Gastrocnemius medialis (tissue), 4 donors: ENCODE data around the gene FCHSD2. TPM values are rescaled to one million over a fixed set of nuclear protein-coding genes. Genes with fewer than 3 reads are reported as not detected.

Experiments
- ATAC-seq, 2 donors: fragments of 150-250 bp; one replicate each; pipeline ENCODE4 v1.9.1; 2016
- DNase-seq, 2 donors: peaks; one replicate each; pipeline ENCODE4 v3.0.0-alpha.2; 2019
- H3K27ac ChIP-seq, 4 donors: fragments of 200-600 bp; sonication (generic); 1 replicate in 1 of 4; 2 replicates in 3 of 4; pipeline ENCODE4 v1.5.1; 2016 to 2018; ENCODE audit warnings: mild to moderate bottlenecking in 2 of 4, moderate library complexity in 1 of 4
- H3K27me3 ChIP-seq, 3 donors: fragments of 200-600 bp; sonication (generic) in 2 of 3; 1 replicate in 1 of 3; 2 replicates in 2 of 3; pipeline versions ENCODE4 v1.5.1 to v1.6.0; 2016 to 2019; ENCODE audit warnings: mild to moderate bottlenecking in 1 of 3, moderate library complexity in 1 of 3
- H3K36me3 ChIP-seq, 2 donors: fragments of 200-600 bp; sonication (generic) in 1 of 2; one replicate each; pipeline ENCODE4 v1.5.1; 2017 to 2018
- H3K4me1 ChIP-seq, 2 donors: fragments of 200-600 bp; sonication (generic) in 1 of 2; one replicate each; pipeline ENCODE4 v1.5.1; 2016 to 2017; ENCODE audit warnings: mild to moderate bottlenecking in 2 of 2
- H3K4me3 ChIP-seq, 4 donors: fragments of 200-600 bp; sonication (generic) in 3 of 4; 1 replicate in 1 of 4; 2 replicates in 3 of 4; pipeline ENCODE4 v1.5.1; 2016 to 2019; ENCODE audit warnings: mild to moderate bottlenecking in 2 of 4
- H3K9me3 ChIP-seq, 3 donors: fragments of 200-600 bp; sonication (generic) in 2 of 3; 1 replicate in 1 of 3; 2 replicates in 2 of 3; pipeline ENCODE4 v1.5.1; 2016 to 2019
- CTCF ChIP-seq, 5 experiments: fragments of 450-650 bp in 3 of 5; fragments of 200-600 bp in 2 of 5; sonication (generic) in 2 of 5; IDR thresholded peaks in 4 of 5; conservative IDR thresholded peaks in 1 of 5; 1 replicate in 4 of 5; 2 replicates in 1 of 5; pipeline ENCODE4 v1.5.1; 2016 to 2019; ENCODE audit warnings: antibody characterized with exemption in 5 of 5, mild to moderate bottlenecking in 3 of 5, moderate library complexity in 3 of 5
- POLR2A ChIP-seq, 2 donors: fragments of 450-650 bp; IDR thresholded peaks; one replicate each; pipeline ENCODE4 v1.6.1; 2017; ENCODE audit warnings: antibody characterized with exemption in 2 of 2, mild to moderate bottlenecking in 2 of 2, moderate library complexity in 2 of 2
- in situ Hi-C, 4 donors: fragments of 200-750 bp; cut with MboI; loops; one replicate each; pipeline versions ENCODE4 v1.15.0 to v1.8.0; 2017; ENCODE audit warnings: low sequenced_read_pairs in 4 of 4
- intact Hi-C: fragments of 100-400 bp; cut with DNase I; formaldehyde crosslinking; loops from one replicate; pipeline ENCODE4 v1.15.1; 2023; ENCODE audit warnings: low total_unique reads
- total RNA-seq, 4 donors: library from RNA; depleted of rRNA; stranded (reverse); fragments of >200 nt; gene quantifications; one replicate each; pipeline versions ENCODE4 v1.1.0 to v1.2.3, GENCODE V29; 2016

Gene FCHSD2
- total RNA-seq, 4 donors from 2014 or later: 5.6 to 10.0 (median 8.0) TPM

GRCh38 chr11:72838691-72839305 lies 303.3 kb downstream of the FCHSD2 start:
- intact Hi-C loops: loop anchor here (10.0 kb wide), 1 partner anchor 496 kb away; no protein-coding TSS in a partner anchor
- ATAC-seq (no peak), DNase-seq (no peak)
- H3K4me3 ChIP-seq: no peak overlapping the region
- H3K36me3 ChIP-seq: peaks cover 0 to 31% of the 10 kb centered on the region in 2 donors
- peak overlapping the region in 3 of 4 donors; percentile 7 to 85 (median 84) for H3K27ac ChIP-seq
- H3K4me1 ChIP-seq: peaks cover 17 to 55% of the 10 kb centered on the region in 2 donors
- no peaks in the 10 kb centered on the region for H3K9me3 ChIP-seq
- in situ Hi-C loops: loop anchor here (25.0 kb wide), 1 partner anchor 449 kb away; no protein-coding TSS in a partner anchor
- TF ChIP-seq POLR2A (IDR thresholded peaks at IDR 0.05): no peak
- no peak for TF ChIP-seq CTCF (IDR thresholded peaks at IDR 0.05 in 4 of 5, conservative IDR thresholded peaks at IDR 0.05 in 1 of 5)
- no peaks in the 10 kb centered on the region for H3K27me3 ChIP-seq

GRCh38 chr11:72836111-72836510 lies 306.0 kb downstream of the FCHSD2 start:
- peaks cover 37 to 59% of the 10 kb centered on the region in 2 donors for H3K4me1 ChIP-seq
- intact Hi-C loops (loop anchor here (10.0 kb wide), 1 partner anchor 499 kb away; no protein-coding TSS in a partner anchor), in situ Hi-C loops (loop anchor here (25.0 kb wide), 1 partner anchor 451 kb away; no protein-coding TSS in a partner anchor)
- H3K27me3 ChIP-seq: no peaks in the 10 kb centered on the region
- TF ChIP-seq CTCF (IDR thresholded peaks at IDR 0.05 in 4 of 5, conservative IDR thresholded peaks at IDR 0.05 in 1 of 5): no peak
- TF ChIP-seq POLR2A (IDR thresholded peaks at IDR 0.05): no peak
- peaks cover 0 to 28% of the 10 kb centered on the region in 2 donors for H3K36me3 ChIP-seq
- no peak overlapping the region for H3K4me3 ChIP-seq
- peak; percentile 11 to 23 for ATAC-seq
- DNase-seq: no peak
- peak overlapping the region; percentile 69 to 85 (median 80) for H3K27ac ChIP-seq
- no peaks in the 10 kb centered on the region for H3K9me3 ChIP-seq

- no peak overlapping the region for H3K4me3 ChIP-seq
These were observed 307.2 kb downstream of the FCHSD2 start for GRCh38 chr11:72834905-72835304.

GRCh38 chr11:72833811-72834493 lies 308.2 kb downstream of the FCHSD2 start:
- no peak for TF ChIP-seq POLR2A (IDR thresholded peaks at IDR 0.05)
- TF ChIP-seq CTCF (IDR thresholded peaks at IDR 0.05 in 4 of 5, conservative IDR thresholded peaks at IDR 0.05 in 1 of 5): no peak
- Histone ChIP-seq H3K36me3 (peaks cover 0 to 7% of the 10 kb centered on the region in 2 donors), H3K27me3 (no peaks in the 10 kb centered on the region), H3K4me1 (peaks cover 37 to 60% of the 10 kb centered on the region in 2 donors), H3K4me3 (no peak overlapping the region), H3K9me3 (no peaks in the 10 kb centered on the region), H3K27ac (peak overlapping the region; percentile 69 to 85 (median 80))
- intact Hi-C loops (loop anchor here (10.0 kb wide), 1 partner anchor 501 kb away; no protein-coding TSS in a partner anchor), in situ Hi-C loops (loop anchor here (5.0 to 25.0 kb wide), 3 partner anchors 343 to 453 kb away; no protein-coding TSS in a partner anchor)
- DNase-seq (peak in 1 of 2 donors; percentile 36), ATAC-seq (peak; percentile 25 to 37)

More at GRCh38 chr11:72834905-72835304, 307.2 kb downstream of the FCHSD2 start:
- in situ Hi-C loops (loop anchor here (5.0 to 25.0 kb wide), 3 partner anchors 342 to 452 kb away; no protein-coding TSS in a partner anchor), intact Hi-C loops (loop anchor here (10.0 kb wide), 1 partner anchor 500 kb away; no protein-coding TSS in a partner anchor)
- Histone ChIP-seq H3K4me1 (peaks cover 37 to 60% of the 10 kb centered on the region in 2 donors), H3K27ac (peak overlapping the region; percentile 69 to 85 (median 80)), H3K36me3 (peaks cover 0 to 16% of the 10 kb centered on the region in 2 donors), H3K9me3 (no peaks in the 10 kb centered on the region), H3K27me3 (no peaks in the 10 kb centered on the region)
- ATAC-seq (peak; percentile 6 to 13), DNase-seq (peak in 1 of 2 donors; percentile 36)
- TF ChIP-seq POLR2A (IDR thresholded peaks at IDR 0.05) (no peak), CTCF (IDR thresholded peaks at IDR 0.05 in 4 of 5, conservative IDR thresholded peaks at IDR 0.05 in 1 of 5) (no peak)
